ENCODE results near the gene RABGAP1L.

Gene RABGAP1L

DNA sequence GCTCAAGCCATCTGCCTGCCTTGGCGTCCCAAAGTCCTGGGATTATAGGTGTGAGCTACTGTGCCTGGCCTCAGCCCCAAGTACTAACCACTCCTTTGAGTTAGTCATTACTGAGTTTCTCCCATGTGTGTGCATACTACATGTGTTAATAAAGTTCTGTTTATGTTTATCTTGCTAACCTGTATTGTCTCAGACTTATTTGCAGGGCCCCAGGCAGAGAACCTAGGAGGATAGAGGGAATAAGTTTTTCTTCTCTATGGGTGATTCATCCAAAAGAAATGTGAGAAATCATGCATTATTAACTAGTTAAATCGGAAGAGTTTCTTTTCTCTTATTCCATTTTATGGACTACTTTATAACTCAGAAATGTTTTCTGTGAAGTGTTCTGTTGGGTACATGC, 636.5 kb downstream of the RABGAP1L start:
- TF ChIP-seq, protein P1, sequence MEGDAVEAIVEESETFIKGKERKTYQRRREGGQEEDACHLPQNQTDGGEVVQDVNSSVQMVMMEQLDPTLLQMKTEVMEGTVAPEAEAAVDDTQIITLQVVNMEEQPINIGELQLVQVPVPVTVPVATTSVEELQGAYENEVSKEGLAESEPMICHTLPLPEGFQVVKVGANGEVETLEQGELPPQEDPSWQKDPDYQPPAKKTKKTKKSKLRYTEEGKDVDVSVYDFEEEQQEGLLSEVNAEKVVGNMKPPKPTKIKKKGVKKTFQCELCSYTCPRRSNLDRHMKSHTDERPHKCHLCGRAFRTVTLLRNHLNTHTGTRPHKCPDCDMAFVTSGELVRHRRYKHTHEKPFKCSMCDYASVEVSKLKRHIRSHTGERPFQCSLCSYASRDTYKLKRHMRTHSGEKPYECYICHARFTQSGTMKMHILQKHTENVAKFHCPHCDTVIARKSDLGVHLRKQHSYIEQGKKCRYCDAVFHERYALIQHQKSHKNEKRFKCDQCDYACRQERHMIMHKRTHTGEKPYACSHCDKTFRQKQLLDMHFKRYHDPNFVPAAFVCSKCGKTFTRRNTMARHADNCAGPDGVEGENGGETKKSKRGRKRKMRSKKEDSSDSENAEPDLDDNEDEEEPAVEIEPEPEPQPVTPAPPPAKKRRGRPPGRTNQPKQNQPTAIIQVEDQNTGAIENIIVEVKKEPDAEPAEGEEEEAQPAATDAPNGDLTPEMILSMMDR (IDR thresholded peaks at IDR 0.05; ENCODE audit: low read depth, low read length), result no peak
- peak in 1 of 2 donors; percentile 25 for DNase-seq (ENCODE audit: low read depth in 2 of 2)
- no peak overlapping the region for H3K4me3 ChIP-seq (replicated peaks in 1 of 2; ENCODE audit: low read depth in 2 of 2, low read length in 2 of 2)

GRCh38 chr1:174797398-174797797, 638.1 kb downstream of the RABGAP1L start:
- DNase-seq (ENCODE audit: low read depth in 2 of 2), result no peak
- TF ChIP-seq, protein P1 (IDR thresholded peaks at IDR 0.05; ENCODE audit: low read depth, low read length), result no peak
- no peak overlapping the region for H3K4me3 ChIP-seq (replicated peaks in 1 of 2; ENCODE audit: low read depth in 2 of 2, low read length in 2 of 2)

- DNase-seq (ENCODE audit: low read depth in 2 of 2), result no peak
- peak overlapping the region in 1 of 2 donors; percentile 38 for H3K4me3 ChIP-seq (replicated peaks in 1 of 2; ENCODE audit: low read depth in 2 of 2, low read length in 2 of 2)
- TF ChIP-seq, protein P1 (IDR thresholded peaks at IDR 0.05; ENCODE audit: low read depth, low read length), result no peak
Measured at GRCh38 chr1:174799136-174799479, 639.8 kb downstream of the RABGAP1L start.

GRCh38 chr1:174800216-174800851, 641.0 kb downstream of the RABGAP1L start:
- peak; percentile 5 to 13 for DNase-seq (ENCODE audit: low read depth in 2 of 2)
- peak overlapping the region; percentile 38 to 52 for H3K4me3 ChIP-seq (replicated peaks in 1 of 2; ENCODE audit: low read depth in 2 of 2, low read length in 2 of 2)
- TF ChIP-seq, protein P1 (IDR thresholded peaks at IDR 0.05; ENCODE audit: low read depth, low read length), result no peak

DNA sequence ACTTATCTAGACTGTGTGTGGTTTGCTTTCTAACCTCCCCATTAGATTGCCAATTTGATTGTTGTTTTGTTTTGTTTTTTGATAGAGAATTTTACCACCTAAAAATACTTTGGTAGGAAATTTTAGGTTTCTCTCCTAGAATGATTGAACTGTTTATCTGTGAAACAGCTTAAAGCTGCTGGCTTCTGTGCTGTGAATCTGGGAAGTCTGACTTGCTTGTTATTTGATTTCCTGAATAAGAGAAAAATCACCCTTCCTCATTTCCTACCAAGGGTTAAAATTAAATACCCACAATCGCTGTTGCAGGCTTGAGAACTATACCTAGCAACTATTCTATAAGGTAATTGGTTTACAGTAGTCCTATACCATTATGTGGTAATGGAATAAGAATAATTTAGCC, 641.6 kb downstream of the RABGAP1L start:
- DNase-seq (ENCODE audit: low read depth in 2 of 2), result no peak
- TF ChIP-seq, protein P1 (IDR thresholded peaks at IDR 0.05; ENCODE audit: low read depth, low read length), result no peak
- no peak overlapping the region for H3K4me3 ChIP-seq (replicated peaks in 1 of 2; ENCODE audit: low read depth in 2 of 2, low read length in 2 of 2)

DNA sequence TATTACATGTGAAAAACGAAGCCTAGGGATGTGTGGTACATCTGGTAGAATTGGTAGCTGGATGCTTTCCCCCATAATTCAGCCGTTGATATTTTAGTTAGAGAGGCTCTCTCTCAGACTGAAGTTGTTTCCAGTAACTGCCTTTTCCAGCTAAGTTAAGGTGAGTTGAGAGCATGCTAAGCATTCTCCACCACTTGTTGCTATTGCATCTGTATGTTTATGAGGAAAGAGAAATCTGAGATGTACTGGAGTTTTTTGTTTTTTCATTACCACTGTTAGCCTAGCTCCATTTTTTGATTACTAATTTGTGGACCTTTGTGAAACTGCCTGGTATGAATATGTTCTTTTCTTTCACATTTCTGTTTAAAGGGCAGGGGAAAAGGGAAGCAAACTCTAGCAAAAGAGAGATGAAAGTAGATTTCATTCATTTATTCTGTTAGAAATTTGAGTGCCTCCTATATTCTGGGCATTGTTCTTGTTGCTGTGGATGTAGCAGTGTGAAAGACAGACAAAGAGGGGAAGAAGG, 650.5 kb downstream of the RABGAP1L start:
- no peak overlapping the region for H3K4me3 ChIP-seq (replicated peaks in 1 of 2; ENCODE audit: low read depth in 2 of 2, low read length in 2 of 2)
- TF ChIP-seq, protein P1 (IDR thresholded peaks at IDR 0.05; ENCODE audit: low read depth, low read length), result no peak
- DNase-seq (ENCODE audit: low read depth in 2 of 2), result no peak

DNA sequence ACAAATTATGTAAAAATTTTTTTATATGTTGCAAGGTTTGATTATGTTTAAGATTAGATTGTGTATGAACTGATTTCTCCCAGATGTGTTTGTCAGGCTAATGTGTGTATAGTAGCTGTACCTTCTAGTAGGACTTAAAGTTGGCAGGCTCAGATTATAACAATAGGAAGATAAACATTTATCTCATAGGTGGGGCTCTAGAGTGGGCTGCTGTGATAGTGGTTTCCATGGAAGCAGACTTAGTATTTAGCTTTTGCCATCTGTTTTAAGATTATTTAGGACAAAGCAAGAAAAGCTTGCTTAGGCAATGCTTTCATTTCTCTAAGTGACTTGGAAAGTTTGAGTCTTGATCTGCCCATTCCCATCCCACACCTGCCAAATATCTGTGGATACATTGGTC, 652.7 kb downstream of the RABGAP1L start:
- H3K4me3 ChIP-seq (replicated peaks in 1 of 2; ENCODE audit: low read depth in 2 of 2, low read length in 2 of 2), result no peak overlapping the region
- DNase-seq (ENCODE audit: low read depth in 2 of 2), result no peak
- TF ChIP-seq, protein P1 (IDR thresholded peaks at IDR 0.05; ENCODE audit: low read depth, low read length), result no peak
